Measurements from ENCODE around the gene SALL3.

GRCh38 chr18:78939105-78939504 is 40.5 kb upstream of the SALL3 start:
- no peak for TF ChIP-seq CTCF (IDR thresholded peaks at IDR 0.05)
- no peak for TF ChIP-seq EP300 (IDR thresholded peaks at IDR 0.05)
- TF ChIP-seq POLR2A (IDR thresholded peaks at IDR 0.05) = no peak

Data from ovary (tissue), 3 donors.